GM12874 (cell line): ENCODE measurements around the gene SLC36A2.

ENCODE experiments used
- TF ChIP-seq, protein P1 (sequence below): IDR thresholded peaks from 2 replicates; pipeline ENCODE4 v1.5.1; 2011; ENCODE audit warnings: low read depth, mild to moderate bottlenecking, control low read depth, low read length, moderate library complexity; ENCODE audit not compliant: insufficient read depth

SLC36A2 gene

DNA sequence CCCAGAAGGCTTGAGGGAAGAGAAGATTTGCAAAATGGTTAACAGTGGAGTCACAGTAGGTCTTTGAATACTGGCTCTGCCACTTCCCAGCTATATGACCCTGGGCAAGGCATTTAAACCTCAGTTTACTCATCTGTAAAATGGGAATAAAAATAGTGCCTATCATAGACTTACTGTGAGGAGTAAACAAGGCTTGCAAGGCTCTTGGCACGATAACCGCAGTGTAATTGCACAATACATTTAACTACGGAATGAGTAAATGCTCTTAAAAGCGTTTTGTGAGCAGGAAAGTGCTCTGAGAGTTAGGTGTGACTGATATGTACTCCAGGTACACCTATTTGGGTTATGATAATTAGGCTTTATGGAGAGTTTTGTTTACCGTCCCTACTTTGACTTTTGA, 52.2 kb downstream of the SLC36A2 start:
- TF ChIP-seq, protein P1, sequence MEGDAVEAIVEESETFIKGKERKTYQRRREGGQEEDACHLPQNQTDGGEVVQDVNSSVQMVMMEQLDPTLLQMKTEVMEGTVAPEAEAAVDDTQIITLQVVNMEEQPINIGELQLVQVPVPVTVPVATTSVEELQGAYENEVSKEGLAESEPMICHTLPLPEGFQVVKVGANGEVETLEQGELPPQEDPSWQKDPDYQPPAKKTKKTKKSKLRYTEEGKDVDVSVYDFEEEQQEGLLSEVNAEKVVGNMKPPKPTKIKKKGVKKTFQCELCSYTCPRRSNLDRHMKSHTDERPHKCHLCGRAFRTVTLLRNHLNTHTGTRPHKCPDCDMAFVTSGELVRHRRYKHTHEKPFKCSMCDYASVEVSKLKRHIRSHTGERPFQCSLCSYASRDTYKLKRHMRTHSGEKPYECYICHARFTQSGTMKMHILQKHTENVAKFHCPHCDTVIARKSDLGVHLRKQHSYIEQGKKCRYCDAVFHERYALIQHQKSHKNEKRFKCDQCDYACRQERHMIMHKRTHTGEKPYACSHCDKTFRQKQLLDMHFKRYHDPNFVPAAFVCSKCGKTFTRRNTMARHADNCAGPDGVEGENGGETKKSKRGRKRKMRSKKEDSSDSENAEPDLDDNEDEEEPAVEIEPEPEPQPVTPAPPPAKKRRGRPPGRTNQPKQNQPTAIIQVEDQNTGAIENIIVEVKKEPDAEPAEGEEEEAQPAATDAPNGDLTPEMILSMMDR = no peak

DNA sequence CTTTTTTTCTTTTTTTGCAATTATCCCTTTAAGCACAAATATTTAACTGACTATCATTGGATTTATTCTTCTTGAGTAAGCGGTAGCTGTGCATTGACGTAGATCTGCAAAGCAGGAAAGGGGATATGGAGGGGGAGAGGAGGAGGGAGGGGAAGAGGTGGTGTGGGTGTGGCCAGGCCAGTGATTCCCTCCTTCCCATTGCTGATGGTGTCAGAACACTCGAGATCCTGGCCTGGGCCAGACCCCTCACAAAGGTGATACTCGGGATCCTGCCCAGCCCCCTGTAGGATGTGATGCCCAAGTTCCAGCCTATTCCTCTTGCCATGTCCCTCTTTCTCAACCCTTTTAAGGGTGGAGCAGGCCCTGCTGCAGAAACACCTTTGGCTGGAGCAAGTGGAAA, 53.7 kb downstream of the SLC36A2 start:
- TF ChIP-seq, protein P1 = no peak

DNA sequence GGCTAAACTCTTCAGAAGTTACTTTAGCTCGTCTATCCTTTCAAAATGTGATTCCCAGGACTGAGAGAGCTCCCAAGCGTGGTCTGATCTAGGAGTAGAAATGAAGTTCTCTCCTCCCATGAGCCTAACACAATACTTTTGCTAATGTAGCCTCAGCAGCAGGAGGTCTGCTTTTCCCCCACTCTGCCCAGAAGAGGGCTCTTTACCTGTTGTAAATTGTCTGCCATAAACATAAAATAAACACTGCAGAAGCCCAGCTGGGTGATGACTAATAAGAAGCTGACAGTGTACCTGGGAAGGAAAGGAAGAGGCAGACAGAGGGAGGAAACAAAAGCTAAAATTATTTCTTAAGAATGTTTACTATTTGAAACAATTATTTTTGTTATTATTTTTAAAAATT, 59.2 kb downstream of the SLC36A2 start:
- TF ChIP-seq, protein P1 = peak; percentile 28; the same call in 1 of the 2 replicates

DNA sequence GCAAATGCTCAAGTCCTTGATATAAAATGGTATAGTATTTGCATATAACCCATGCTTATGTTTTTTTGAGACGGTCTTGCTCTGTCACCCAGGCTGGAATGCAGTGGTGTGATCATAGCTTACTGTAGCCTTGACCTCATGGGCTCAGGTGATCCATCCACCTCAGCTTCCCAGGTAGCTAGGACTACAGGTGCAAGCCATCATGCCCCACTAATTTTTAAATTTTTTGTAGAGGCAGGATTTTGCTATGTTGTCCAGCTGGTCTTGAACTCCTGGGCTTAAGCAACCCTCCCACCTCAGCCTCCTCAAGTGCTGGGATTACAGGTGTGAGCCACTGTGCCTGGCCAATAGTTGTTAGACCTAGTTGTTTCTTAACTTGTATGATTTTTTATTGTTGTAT, 61.1 kb downstream of the SLC36A2 start:
- TF ChIP-seq, protein P1 = no peak

DNA sequence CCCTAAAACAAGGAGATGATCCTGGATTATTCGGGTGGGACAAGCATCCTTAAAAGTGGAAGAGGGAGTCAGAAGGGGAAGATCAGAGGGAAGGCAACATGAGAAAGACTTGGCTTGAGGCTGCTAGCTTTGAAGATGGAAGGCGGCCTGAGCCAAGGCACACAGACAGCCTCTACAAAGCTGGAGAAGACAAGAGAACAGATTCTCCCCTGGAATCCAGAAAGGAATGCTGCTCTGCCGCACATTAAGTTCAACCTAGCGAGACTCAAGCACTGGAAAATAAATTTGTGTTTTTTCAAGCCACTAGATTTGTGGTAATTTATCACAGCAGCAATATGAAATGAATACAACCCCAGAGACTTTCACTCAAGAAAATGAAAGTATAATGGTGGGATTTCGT, 61.7 kb downstream of the SLC36A2 start:
- TF ChIP-seq, protein P1 = no peak

DNA sequence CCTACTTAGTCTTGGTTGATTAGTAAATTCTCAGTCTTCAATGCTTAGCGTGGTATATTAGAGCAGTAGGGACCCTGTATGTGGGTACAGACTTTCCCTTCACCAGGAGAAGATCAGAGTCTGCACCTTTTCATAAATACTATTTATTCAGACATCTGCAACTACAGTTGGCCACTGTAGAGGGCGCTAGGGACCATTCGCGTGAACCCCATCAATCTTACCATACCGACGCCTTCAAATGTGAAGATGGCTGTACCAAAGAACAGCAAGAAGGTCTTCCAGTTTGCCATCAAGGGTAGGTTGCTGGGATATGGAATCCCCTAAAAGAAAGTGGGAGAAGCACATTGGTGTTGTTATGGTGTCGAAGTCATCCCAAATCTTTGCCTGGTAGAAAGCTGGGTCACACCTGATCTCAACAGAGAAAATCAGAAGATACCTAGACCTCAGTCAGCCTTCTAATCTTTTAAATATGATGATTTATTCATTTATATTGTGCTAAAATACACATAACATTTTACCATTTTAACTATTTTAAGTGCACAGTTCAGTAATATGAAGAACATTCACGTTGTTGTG, 62.9 kb downstream of the SLC36A2 start:
- TF ChIP-seq, protein P1 = peak; percentile 57

DNA sequence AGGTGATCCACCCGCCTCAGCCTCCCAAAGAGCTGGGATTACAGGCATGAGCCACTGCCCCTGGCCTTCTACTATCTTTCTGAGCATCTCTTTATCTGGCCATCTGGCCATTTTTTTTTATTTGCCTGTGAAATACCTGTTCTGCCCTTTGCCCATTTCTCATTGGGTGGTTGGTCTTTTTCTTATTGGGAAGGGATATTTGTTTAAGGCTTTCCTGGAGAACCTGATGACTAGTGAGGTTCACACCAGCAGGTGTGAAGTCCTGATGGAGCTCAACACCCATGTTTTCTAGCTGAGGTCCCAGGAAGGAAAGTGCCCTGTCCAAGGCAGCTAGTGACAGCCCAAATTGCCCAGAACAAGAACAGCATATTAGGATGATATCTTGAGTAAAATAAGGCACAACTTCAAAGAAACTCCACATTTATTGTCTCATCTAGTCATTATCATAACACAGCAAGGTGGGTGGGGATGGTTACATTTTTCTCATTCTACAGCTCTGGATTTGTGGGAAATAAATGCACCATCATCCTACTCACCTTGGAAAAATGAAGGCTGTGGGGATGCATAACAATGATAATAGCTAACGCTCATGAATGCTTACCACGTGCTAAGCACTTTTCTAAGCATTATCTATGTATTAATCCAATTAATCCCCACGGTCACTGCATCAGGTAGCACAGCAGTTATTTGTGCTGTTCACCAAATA, 64.1 kb downstream of the SLC36A2 start:
- TF ChIP-seq, protein P1 = no peak
